ENCODE data around the gene DUS3L.

Gene DUS3L

DNA sequence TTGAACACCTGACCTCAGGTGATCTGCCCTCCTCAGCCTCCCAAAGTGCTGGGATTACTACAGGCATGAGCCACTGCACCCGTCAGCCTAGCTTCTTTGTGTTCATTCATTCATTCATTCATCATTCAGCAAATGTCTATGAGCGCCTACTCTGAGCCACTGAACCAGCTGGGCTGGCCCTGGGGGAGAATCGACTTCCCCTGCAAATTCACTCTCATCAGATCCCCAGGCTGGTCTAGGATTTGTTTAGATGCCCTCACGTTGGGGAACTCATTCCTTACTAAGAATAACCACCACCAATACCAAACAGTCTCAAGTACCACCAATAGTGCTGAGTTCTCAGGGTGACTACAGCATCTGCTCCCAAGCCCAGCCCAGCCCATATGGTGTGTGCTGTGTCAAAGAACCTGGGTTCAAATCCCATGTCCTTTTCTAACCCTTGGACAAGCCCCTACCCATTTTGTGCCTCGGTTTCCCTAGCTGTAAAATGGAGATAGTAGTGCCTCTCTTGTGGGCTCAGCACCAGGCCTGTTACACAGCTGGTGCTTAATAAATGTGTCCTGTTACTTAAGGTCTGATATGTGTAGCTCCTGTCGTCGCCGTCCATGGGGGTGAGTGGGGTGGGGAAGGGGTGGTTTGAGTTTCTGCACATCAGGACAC lies 30.7 kb upstream of the DUS3L start:
- DNase-seq (ENCODE audit: low spot score): no peak

DNA sequence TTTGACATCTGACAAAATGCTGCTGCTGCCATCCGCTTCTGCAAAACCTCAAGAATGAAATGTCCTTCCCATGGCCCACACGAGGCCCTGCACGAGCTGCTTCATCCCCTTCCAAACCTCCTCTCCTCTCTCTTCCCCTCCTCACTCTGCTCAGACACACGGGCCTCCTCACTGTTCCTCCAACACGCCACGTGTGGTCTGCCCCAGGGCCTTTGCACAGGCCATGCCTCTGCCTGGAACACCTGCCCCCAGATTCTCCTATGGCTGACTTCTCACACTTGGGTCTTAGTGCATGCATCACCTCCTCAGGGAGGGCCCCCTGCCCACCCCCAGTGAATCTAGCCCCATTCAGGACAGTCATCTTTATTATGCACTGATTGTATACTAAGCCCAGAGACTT lies 29.8 kb upstream of the DUS3L start:
- no peak for DNase-seq (ENCODE audit: low spot score)

DNA sequence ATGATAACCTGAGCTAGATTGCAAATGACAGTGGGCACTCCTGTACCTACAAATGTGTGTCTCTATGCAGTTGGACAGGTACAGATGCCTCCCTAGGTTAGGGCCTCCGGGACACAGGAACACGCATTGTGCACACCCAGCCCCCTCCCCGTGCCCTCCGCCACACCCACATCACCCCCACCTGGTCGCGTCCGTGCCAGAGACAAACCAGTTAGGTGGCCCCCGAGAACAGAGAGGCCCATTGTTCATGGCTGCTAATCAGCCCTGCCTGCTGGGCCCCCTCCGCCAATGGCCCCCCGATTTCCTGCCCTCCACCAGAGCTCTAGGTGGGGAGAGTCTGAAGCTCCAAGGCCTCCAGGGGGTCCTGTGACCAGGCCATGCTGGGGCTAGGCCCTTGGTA lies 27.6 kb upstream of the DUS3L start:
- DNase-seq (ENCODE audit: low spot score): no peak

DNA sequence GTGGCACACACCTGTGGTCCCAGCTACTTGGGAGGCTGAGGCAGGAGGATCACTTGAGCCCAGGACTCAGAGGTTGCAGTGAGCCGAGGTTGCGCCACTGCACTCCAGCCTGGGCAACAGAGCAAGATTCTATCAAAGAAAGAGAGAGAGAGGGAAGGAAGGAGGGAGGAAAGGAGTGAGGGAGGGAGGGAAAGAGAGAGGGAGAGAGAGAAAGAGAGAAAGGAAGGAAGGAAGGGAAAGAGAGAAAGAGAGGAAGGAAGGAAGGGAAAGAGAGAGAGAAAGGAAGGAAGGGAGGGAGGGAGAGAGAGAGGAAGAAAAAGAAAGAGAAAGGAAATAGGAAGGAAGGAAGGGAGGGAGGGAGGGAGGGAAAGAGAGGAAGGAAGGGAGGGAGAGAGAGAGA lies 26.3 kb upstream of the DUS3L start:
- DNase-seq (ENCODE audit: low spot score): no peak

DNA sequence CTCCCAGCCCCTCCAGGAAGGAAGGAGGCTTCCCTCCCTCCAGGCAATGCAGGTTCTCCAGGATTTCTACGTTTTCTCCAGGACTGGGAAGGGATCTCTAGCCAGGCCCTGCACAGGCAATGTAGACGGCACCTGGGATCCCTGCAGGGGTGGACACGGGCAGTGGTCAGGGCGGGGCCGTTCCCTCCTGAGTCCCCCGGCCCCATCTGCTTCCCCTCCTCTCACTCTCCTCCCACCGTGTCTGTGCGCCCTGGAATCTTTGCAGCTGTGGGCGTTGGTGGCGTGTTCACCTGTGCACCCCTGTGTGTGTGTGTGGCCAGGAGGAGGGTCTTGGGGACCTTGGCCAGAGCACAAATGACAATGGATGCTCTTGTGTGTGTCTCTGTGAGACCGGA lies 23.9 kb upstream of the DUS3L start:
- no peak for DNase-seq (ENCODE audit: low spot score)

DNA sequence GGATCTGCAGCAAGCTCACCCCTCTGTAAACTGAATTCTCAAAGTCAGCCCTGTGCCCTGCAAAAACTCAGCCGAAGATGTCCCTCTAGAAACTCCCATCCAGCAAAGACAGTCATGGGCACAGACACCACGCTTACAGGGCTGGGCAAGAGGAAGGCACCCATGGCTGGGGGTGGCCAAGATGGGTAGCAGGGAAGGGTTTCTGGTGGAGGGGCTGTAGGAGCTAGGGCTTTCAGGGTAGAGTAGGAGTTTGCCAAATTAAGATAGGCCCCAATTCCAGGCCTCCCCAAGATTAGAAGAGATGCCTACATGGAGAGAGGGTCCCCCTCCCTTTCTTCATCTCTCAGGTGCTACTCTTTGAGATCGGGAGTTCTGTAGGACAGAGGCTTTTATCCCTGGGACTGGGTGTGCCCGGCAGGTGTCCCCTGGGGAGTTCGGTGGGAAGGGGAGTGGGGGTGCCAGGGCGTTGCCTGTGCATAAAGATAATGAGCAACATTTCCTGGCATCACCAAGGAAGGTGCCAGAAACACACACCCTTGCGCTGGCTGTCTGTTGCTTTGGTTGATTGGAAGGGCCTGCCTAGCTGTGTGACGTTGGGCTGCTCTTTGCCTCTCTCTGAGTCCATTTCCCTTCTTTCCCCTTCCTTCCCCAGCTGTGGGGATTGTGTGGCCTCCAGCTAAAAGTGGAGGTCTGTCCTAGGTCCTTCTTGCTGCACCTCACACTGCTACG lies 23.3 kb upstream of the DUS3L start:
- DNase-seq (ENCODE audit: low spot score): no peak

DNA sequence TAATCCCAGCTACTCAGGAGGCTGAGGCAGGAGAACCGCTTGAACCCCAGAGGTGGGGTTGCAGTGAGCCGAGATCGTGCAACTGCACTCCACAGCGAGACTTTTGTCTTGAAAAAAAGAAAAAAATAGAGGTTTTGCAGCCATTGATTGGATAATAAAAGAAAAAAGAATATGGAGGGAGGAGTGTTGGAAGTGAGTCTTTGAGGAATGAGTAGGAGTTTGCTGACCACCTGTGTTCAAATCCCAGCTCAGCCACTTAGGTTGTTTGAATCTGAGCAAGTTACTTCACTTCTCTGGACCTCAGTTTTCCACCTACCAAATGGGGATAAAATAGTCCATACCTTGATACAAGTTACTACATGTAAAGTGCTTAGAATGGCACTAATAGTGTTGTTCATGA lies 20.2 kb upstream of the DUS3L start:
- no peak for DNase-seq (ENCODE audit: low spot score)

DNA sequence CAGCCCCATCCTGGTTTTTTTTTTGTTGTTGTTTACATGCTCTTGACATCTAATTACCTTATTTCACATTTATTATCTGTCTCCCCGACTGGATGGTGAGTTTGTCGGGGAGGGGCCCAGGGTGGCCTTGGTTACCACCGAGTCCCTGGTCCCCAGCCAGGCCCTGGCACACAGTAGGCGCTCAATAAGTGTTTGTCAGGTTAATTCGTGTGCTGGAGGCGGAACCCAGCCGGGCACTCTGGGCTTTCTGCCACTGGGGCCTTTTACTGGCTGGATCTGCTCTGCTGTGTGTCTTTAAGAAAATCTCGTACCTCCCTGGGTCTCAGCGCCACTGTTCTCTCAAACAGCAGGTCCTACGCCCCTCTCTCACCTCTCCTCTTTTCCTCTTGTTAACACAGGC lies 18.5 kb upstream of the DUS3L start:
- no peak for DNase-seq (ENCODE audit: low spot score)

DNA sequence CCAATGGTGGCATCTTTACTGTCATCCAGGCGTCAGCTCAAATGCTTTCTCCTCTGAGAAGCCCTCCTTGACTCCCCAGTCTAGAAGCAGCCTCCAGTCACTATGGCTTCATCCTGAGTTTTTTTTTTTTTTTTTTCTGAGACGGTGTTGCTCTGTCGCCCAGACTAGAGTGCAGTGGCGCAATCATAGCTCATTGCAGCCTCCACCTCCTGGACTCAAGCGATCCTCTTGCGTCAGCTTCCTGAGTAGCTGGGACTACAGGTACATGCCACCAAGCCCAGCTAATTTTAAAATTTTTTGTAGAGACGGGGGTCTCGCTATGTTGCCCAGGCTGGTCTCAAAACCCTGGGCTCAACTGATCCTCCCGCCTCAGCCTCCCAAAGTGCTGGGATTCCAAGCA lies 18.1 kb upstream of the DUS3L start:
- no peak for DNase-seq (ENCODE audit: low spot score)

DNA sequence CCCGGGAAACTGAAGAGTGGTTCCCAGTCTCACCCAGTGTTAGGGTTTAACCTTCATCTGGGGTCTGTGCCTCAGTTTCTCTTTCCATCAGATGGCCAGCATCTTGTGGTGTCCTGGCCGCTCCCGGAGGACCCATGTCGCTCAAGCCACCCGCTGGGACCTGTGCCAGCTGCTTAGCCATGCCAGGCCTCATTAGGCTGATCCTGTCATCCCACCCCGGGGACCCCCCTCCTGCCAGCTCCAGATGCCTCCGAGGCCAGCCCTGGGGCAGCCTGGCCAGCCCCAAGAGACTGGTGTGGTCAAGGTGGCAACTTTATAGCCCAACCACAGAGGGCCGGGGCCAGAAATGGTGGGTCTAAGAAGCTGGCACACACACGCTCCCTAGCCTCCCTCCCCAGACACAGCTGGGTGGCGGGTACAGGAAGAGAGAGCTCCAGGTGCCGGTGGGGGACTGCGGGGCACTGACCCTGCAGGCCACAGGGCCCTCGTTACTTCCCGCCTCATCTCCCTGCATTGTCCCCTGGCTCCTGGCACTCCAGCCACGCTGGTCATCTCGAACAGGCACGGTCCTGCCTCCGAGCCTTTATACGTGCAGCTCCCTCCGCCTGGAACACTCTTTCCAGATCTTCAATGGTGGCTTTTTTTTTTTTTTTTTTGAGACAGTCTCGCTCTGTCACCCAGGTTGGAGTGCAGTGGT lies 17.3 kb upstream of the DUS3L start:
- no peak for DNase-seq (ENCODE audit: low spot score)

DNA sequence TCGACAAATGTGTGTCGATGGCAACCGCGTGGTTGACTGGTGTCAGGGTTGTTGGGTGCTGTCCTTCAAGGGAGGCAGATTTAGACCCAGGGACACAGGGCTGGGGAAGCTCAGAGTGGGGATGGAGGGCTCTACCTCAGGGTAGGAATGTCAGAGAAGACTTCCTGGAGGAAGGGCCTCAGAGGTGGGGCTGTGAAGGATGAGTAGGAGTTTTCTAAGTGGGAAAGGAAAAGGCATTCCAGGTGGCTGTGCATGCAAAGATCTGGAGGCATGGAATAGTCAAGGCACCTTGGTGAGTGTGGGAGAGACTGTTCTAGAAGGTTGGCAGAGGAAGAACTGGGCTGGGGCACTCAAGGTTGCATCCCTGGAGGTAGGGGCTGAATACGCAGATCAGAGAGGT lies 15.9 kb upstream of the DUS3L start:
- DNase-seq (ENCODE audit: low spot score): no peak

DNA sequence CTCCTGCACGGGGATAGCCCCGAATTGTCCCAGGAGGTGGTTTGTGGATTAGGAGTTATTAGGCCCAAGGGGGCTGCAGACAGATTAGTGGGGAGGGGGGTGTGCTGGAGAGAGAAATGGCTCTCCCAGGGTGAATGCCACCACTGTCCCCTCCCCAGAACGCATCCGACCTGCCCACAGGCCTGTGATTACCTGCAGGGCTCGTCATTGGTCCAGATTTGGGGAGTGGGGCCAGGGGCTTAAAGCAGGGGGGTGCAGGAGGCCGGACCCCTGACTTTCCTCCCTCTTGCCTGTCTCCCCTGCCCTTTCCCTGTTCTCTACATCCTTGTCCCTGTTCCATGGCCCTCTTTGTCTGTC lies 15.1 kb upstream of the DUS3L start:
- no peak for DNase-seq (ENCODE audit: low spot score)

DNA sequence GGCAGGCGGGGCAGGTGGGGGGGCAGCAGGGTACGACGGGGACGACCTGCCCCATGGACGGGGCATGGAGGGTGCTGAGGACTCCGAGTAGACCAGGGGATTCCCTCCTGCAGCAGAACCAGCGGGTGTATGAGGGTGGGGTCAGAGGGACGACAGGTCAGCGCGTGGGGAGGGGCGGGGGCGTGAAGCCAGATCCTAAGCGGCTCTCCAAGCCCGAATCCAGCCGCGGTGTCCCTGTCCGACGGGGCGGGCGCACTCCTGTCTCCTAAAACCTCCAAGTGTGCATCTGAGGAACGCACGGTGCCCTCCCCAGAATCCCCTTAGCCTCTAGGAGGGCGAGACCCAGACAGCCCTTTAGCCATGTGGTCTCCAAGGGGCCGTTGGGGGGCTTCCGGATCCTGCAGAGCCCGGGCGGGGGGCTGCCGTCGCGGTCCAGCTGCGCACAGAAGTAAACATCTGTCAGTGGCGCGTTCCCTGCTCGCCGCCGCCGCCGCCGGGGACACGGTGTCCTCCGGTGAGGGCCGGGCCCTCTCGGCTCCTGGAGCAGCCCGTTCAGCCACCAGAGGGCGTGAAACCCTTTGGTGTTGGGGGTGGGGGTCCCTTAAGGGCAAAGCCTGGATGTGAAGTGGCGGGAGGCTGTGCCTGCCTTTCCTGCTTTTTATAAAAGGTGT lies 14.6 kb upstream of the DUS3L start:
- DNase-seq (ENCODE audit: low spot score): no peak

DNA sequence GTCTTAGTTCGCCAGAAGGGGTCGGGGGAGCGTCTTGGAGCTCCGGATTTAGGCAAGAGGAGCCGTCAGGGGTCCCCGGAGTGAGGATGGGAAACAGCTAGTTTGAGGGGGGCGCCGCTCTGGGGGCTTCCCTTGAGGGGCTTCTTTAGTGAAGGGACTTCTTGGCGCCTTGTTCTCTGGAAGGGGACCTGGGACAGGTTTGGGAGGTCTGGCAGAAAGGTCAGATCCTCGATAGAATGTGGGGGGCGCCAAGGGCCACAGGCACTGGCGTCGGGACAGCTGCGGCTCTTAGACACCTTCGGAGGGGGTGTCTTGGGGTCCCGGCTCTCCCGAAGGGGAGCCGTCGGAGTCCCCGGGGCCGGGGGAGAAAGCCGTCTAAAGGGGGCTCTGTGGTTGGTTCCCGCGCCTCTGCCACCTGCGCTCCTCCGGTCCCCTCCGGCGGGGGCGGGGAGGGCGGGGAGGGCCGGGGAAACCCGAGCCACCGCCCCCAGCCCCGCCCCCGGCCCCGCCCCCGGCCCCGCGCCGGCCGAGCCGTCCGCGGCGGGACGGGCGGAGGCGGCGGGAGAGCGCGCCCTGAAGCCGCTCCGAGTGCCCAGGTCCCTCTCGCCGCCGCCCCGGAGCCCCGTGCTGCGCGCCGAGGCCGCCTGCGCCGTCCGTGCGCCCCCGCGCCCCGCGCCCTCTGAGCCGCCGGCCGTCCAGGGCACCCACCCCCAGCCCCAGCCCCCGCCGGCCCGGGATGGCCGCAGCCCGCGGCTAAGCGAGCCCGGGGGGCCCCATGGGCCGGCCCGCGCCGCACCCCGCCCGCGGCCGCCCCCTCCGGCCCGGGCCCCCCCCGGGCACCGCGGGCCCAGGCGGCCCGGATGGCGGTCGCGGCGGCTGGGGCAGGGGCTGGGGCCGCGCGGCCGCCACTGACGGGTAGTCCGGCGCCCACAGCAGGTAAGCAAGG lies 13.8 kb upstream of the DUS3L start, which contains the start of gene NRTN:
Gene NRTN (plus strand): TSS at position 552 of the 946 bp plus-strand sequence. CDS start 19,099 bp downstream, outside the sequence.
- DNase-seq (ENCODE audit: low spot score): no peak

DNA sequence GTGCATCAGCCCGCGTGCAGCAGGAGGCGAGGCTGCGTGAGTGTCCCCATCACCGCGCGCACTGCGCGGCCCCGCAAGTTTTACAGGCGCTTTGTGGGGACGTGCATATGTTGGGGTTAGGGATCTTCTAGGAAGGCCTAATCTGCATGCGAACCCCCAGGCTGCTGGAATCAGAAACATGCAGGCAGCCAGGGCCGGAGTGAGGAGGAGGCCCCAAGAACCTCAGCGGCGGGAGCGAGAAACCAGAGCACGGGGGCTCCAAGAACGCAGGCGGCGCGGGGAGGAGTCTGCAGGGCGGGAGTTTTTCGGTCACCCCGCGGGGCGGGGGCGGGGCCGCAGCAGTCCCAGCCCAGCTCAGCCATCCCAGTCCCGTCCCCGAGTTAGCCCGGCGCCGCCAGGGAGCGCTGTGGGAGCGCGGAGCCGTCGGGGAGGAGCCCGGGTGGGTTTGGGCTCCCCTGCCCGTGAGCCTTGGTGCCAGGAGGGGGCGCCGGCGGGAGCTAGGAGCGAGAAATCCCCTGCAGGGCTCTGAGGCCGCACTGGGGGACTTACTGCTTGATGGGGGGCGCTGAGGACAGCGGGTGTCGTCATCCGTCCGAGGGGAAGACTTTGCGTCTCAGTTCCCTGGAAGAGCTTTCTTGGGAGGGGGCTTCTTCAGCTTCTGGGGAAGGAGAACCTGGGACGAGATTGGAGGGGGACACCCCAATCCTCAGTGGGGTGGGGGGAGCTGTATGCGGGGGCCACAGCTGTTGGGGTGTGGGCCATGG lies 13.0 kb upstream of the DUS3L start:
- peak; percentile 76 for DNase-seq (ENCODE audit: low spot score)

DNA sequence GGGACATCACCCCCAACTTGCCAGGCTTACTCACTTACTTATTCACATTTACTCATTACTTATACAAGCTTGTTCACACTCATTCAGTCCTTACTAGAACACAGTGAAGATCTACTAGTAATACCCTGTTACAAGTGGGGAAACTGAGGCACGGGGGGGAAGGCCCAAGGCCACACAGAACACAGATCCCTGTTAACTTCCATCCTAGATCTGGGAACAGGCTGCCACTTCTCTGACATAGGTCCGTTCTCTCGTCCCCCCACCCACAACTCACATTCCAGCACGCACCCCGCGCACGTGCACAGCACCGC lies 12.4 kb upstream of the DUS3L start:
- DNase-seq (ENCODE audit: low spot score): no peak

DNA sequence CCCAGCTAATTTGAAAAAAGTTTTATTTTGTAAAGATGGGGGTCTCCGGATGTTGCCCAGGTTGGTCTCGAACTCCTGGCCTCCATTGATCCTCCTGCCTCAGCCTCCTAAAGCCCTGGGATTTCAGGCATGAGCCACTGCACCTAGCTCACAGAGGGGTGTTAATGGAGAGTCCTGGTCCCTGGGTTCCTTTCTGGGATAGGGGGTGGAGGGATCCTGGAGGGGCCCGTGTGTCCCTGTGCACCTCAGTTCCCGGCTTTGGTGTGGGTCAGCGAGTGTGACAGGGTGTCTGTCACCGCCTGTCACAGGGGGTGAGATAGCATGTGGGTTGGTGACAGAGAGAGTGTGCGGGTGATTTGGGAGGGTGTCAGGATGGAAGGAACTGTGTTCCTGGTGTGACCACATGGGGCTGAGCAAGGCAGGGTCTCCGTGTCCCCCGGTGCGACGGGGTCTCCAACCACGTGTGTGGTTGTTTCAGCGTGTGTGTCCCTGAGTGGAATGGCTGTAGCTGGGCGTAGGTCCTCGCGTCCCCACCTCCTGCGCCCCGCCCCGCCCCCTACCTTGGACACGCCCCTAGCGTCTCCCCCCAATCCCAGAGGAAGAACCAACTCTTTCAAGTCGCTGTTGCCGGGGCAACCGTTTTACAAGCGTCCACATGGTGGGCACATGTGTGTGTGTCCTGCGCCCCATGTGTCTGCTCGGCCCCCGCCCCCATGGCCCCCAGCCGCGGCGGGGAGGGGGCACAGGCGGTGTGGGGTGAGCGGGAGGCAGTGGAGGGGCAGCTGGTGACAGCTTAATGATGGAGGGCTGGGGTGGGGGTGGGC lies 11.0 kb upstream of the DUS3L start:
- DNase-seq (ENCODE audit: low spot score): no peak

DNA sequence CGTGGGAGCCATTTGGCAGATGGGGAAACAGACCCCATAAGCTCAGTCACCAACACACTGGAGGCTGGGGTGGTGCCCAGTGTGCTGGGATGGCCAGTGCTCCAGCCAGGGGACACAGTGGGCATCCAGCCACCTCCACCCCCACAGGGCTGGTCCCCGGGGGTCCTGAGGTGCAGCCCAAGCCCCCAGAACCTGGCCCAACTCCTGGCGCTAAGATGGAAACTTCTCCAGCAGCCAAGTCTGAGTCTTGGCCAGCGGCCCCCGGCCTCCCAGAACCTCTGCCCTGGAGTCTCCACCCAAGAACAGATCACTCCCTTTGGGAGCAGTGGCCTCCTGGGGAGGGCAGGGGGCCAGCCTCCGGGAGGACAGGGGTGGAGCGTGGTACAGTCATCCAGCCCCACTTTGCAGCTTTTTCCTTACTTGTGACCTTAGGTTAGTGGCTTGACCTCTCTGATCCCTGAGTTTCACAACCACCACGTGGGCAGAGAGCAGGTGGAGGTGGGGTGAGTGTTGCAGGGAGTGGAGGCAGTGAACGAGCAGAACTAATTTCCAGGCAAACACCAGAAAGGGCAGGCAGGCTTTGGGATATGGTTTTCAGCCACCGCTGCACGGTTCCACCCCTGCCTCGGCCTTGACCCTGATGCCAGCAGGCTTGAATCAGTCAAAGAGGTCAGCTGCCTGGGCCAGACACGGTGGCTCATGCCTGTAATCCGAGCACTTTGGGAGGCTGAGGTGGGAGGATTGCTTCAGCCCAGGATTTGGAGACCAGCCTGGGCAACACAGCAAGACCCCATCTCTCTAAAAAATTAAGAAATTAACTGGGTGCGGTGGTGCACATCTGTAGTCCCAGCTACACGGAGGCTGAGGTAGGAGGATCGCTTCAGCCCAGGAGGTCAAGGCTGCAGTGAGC lies 9.7 kb upstream of the DUS3L start:
- DNase-seq (ENCODE audit: low spot score): no peak

All from kidney capillary endothelial cell (primary cell).